HepG2 (cell line): Measurements from ENCODE around the gene FGD5. TPM values are rescaled to one million over a fixed set of nuclear protein-coding genes. Genes with fewer than 3 reads are reported as not detected.
A peak's percentile ranks its signal among the peaks of the same experiment; 100 is the strongest.

ENCODE experiments used
- CTCF ChIP-seq: sonication (generic); formaldehyde crosslinking; IDR thresholded peaks from 2 replicates; pipeline ENCODE4 v1.5.0; 2020; ENCODE audit warnings: mild to moderate bottlenecking, missing genetic modification reagents, moderate library complexity
- FOXP4 ChIP-seq: sonication (generic); formaldehyde crosslinking; IDR thresholded peaks from 2 replicates; pipeline ENCODE4 v1.4.0; 2020; ENCODE audit warnings: missing genetic modification reagents
- HMGXB4 ChIP-seq, 2 experiments: sonication (generic) in 1 of 2; formaldehyde crosslinking in 1 of 2; IDR thresholded peaks; 2 replicates each; pipeline versions ENCODE4 v1.4.0 to v1.6.1; 2018 to 2020; ENCODE audit warnings: missing genetic modification reagents in 2 of 2, borderline replicate concordance in 1 of 2, low read depth in 1 of 2, mild to moderate bottlenecking in 1 of 2, missing biosample characterization in 1 of 2
- LCORL ChIP-seq, 2 experiments: fragments of 450-650 bp in 1 of 2; sonication (generic) in 1 of 2; formaldehyde crosslinking in 1 of 2; IDR thresholded peaks; 2 replicates each; pipeline versions ENCODE4 v1.5.0 to v1.6.1; 2017 to 2020; ENCODE audit warnings: antibody characterized with exemption in 1 of 2, missing genetic modification reagents in 1 of 2
- SALL1 ChIP-seq: sonication (generic); formaldehyde crosslinking; IDR thresholded peaks from 2 replicates; pipeline ENCODE4 v1.8.0; 2022; ENCODE audit warnings: mild to moderate bottlenecking, missing genetic modification reagents
- ZFP36 ChIP-seq: fragments of 150-350 bp; IDR thresholded peaks from 2 replicates; pipeline ENCODE4 v1.6.1; 2018; ENCODE audit warnings: borderline replicate concordance, low read length, low read depth; ENCODE audit not compliant: partially characterized antibody
- ZGPAT ChIP-seq: IDR thresholded peaks from 2 replicates; pipeline ENCODE4 v1.6.1; 2016; ENCODE audit warnings: mild to moderate bottlenecking
- ZNF501 ChIP-seq: sonication (generic); formaldehyde crosslinking; IDR thresholded peaks from 2 replicates; pipeline ENCODE4 v1.5.1; 2020; ENCODE audit warnings: mild to moderate bottlenecking, moderate library complexity, missing genetic modification reagents
- ZNF557 ChIP-seq: sonication (generic); formaldehyde crosslinking; IDR thresholded peaks from 2 replicates; pipeline ENCODE4 v1.4.0; 2020; ENCODE audit warnings: missing genetic modification reagents
- ZNF574 ChIP-seq: sonication (generic); formaldehyde crosslinking; IDR thresholded peaks from 2 replicates; pipeline ENCODE4 v1.4.0; 2020; ENCODE audit warnings: missing genetic modification reagents
- ZNF691 ChIP-seq: sonication (generic); formaldehyde crosslinking; IDR thresholded peaks from 2 replicates; pipeline ENCODE4 v1.4.0; 2020; ENCODE audit warnings: missing genetic modification reagents, low read depth, mild to moderate bottlenecking, borderline replicate concordance
- ZNF710 ChIP-seq: sonication (generic); formaldehyde crosslinking; IDR thresholded peaks from 2 replicates; pipeline ENCODE4 v1.5.0; 2020; ENCODE audit warnings: mild to moderate bottlenecking, missing genetic modification reagents, borderline replicate concordance
- ZNF749 ChIP-seq: sonication (generic); formaldehyde crosslinking; IDR thresholded peaks from 2 replicates; pipeline ENCODE4 v1.8.0; 2022; ENCODE audit warnings: mild to moderate bottlenecking, missing genetic modification reagents, moderate library complexity, borderline replicate concordance
- polyA plus RNA-seq, 8 experiments: library from polyadenylated mRNA; depleted of rRNA in 3 of 8; stranded (reverse) in 7 of 8; unstranded in 1 of 8; fragments of >200 nt; fragmentation: Illumina TruSeq in 4 of 8; extraction: Trizol in 4 of 8; gene quantifications; 2 replicates each; pipeline versions ENCODE4 v1.2.1 to v1.2.3, GENCODE V29; 2011 to 2016; ENCODE audit warnings: low read depth in 4 of 8, missing spikeins in 1 of 8, mixed read lengths in 1 of 8; ENCODE audit not compliant: insufficient read depth in 1 of 8
- total RNA-seq, 5 experiments: library from RNA; depleted of rRNA; stranded (reverse); fragments of >200 nt; fragmentation: Illumina TruSeq; extraction: Trizol; gene quantifications; 2 replicates each; pipeline ENCODE4 v1.2.3, GENCODE V29; 2016; ENCODE audit warnings: low read depth in 1 of 5

Gene FGD5
- total and polyA plus RNA-seq, 2 of the 13 experiments (the other 11 are each of a cell fraction or from before 2014, with no cell fraction given): 0.17 TPM; not detected in 1

GRCh38 chr3:14780927-14781507 is 37.7 kb upstream of the FGD5 start (continued):
- TF ChIP-seq FOXP4 (CRISPR knock-in tag) (peak; percentile 19; the same call in 1 of the 2 replicates), ZNF557 (CRISPR knock-in tag) (0 out of 2 replicates have a peak, but pooled peaks have one; percentile 5), ZNF574 (CRISPR knock-in tag) (peak; percentile 42; the same call in 1 of the 2 replicates), ZNF691 (CRISPR knock-in tag) (0 out of 2 replicates have a peak, but pooled peaks have one; percentile 24), ZFP36 (peak; percentile 28), LCORL (IDR thresholded peaks at IDR 0.05) (no peak), LCORL (CRISPR knock-in tag; IDR thresholded peaks at IDR 0.05) (0 out of 2 replicates have a peak, but pooled peaks have one; percentile 25), CTCF (peak; percentile 94), SALL1 (peak; percentile 42; the same call in 1 of the 2 replicates), HMGXB4 (CRISPR knock-in tag; IDR thresholded peaks at IDR 0.05; ENCODE audit: borderline replicate concordance in 1 of 2, low read depth in 1 of 2) (peak; percentile 41 to 62; a peak in 1 of 4 replicates), ZGPAT (peak; percentile 41; the same call in 1 of the 2 replicates), ZNF749 (CRISPR knock-in tag) (no peak), ZNF501 (peak; percentile 59), ZNF710 (CRISPR knock-in tag) (no peak)
